ENCODE data around the gene LHX3. TPM values are rescaled to one million over a fixed set of nuclear protein-coding genes. Genes with fewer than 3 reads are reported as not detected.

Gene LHX3
- total RNA-seq, 1 donor from 2014 or later, result not detected

DNA sequence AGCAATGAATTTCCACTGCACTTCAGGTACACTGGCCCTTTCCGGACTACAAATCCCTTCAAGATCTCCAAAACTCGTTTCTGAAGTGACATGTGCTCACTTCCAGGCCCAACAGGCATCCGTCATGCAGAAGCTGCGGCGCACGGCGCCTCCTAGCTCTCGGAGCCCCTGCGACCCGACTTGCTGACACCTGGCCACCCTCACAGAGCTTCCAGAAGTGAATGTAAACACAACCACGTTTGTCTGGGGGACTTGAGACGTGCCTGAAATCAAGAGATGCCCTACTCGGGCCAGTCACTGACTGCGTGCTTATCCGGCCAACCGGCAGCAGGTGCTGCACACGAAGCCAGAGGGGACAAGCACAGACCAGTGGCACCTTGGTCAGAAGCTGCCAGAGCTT lies 4.9 kb upstream of the LHX3 start:
- Mint-ChIP-seq H3K9me3 (ENCODE audit: unreplicated experiment) (no peaks in the 10 kb centered on the region), H3K27me3 (ENCODE audit: low read depth, unreplicated experiment) (peaks cover 12% of the 10 kb centered on the region), H3K4me1 (ENCODE audit: low read depth, unreplicated experiment) (peaks cover 4% of the 10 kb centered on the region), H3K27ac (ENCODE audit: unreplicated experiment) (no peak overlapping the region), H3K4me3 (ENCODE audit: unreplicated experiment) (no peak overlapping the region), H3K36me3 (ENCODE audit: low read depth, unreplicated experiment) (peaks cover 21% of the 10 kb centered on the region)
- Histone ChIP-seq H3K9me3 (ENCODE audit: insufficient read depth, low read depth, low read length) (no peaks in the 10 kb centered on the region), H3K27ac (ENCODE audit: low read depth, low read length) (no peak overlapping the region), H3K79me2 (ENCODE audit: insufficient read depth, low read length) (no peaks in the 10 kb centered on the region), H3K9ac (ENCODE audit: low read length) (no peak overlapping the region), H3K4me3 (ENCODE audit: insufficient read depth, low read depth, low read length) (no peak overlapping the region), H3K4me2 (ENCODE audit: low read length) (no peak overlapping the region), H3K36me3 (ENCODE audit: insufficient read depth, low read length) (peaks cover 3% of the 10 kb centered on the region), H4K20me1 (ENCODE audit: insufficient read depth, low read length) (peaks cover 25% of the 10 kb centered on the region), H3K4me1 (ENCODE audit: insufficient read depth, low read length) (no peaks in the 10 kb centered on the region), H3K27me3 (ENCODE audit: insufficient read depth, low read length) (peaks cover 4% of the 10 kb centered on the region), H2AFZ (ENCODE audit: low read depth, low read length) (no peak overlapping the region)
- no peak for FAIRE-seq
- no peak for DNase-seq (ENCODE audit: low read depth)
- TF ChIP-seq, protein P1, sequence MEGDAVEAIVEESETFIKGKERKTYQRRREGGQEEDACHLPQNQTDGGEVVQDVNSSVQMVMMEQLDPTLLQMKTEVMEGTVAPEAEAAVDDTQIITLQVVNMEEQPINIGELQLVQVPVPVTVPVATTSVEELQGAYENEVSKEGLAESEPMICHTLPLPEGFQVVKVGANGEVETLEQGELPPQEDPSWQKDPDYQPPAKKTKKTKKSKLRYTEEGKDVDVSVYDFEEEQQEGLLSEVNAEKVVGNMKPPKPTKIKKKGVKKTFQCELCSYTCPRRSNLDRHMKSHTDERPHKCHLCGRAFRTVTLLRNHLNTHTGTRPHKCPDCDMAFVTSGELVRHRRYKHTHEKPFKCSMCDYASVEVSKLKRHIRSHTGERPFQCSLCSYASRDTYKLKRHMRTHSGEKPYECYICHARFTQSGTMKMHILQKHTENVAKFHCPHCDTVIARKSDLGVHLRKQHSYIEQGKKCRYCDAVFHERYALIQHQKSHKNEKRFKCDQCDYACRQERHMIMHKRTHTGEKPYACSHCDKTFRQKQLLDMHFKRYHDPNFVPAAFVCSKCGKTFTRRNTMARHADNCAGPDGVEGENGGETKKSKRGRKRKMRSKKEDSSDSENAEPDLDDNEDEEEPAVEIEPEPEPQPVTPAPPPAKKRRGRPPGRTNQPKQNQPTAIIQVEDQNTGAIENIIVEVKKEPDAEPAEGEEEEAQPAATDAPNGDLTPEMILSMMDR (IDR thresholded peaks at IDR 0.05; ENCODE audit: insufficient read depth, low read depth, low read length), result no peak
- no peak for TF ChIP-seq EZH2 (IDR thresholded peaks at IDR 0.05; ENCODE audit: insufficient read depth, low read length)

DNA sequence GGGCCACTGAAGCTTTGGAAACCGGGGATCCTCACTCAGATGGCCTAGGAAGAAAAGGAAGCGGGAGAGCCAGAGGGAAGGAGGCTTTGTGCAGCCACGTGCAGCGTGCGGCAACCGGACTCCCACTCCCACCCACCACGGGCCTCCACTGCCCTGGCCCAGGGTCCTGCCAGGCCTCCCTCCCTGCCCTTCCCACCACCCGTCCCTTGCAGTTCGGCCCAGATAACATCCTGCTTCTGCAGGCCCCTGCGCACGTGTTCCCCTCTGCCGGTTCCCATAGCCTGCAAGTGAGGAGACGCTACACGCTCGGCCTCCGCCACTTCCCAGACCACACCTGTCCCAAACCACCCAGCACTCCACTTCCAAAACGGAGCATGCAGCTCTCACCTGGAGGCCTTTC lies 4.3 kb upstream of the LHX3 start:
- H3K4me2 ChIP-seq (ENCODE audit: low read length), result no peak overlapping the region
- Mint-ChIP-seq H3K9me3 (ENCODE audit: unreplicated experiment) (no peaks in the 10 kb centered on the region), H3K27ac (ENCODE audit: unreplicated experiment) (no peak overlapping the region), H3K36me3 (ENCODE audit: low read depth, unreplicated experiment) (peaks cover 20% of the 10 kb centered on the region), H3K4me3 (ENCODE audit: unreplicated experiment) (no peak overlapping the region), H3K27me3 (ENCODE audit: low read depth, unreplicated experiment) (peaks cover 15% of the 10 kb centered on the region), H3K4me1 (ENCODE audit: low read depth, unreplicated experiment) (peaks cover 4% of the 10 kb centered on the region)
- H3K27ac ChIP-seq (ENCODE audit: low read depth, low read length), result no peak overlapping the region
- DNase-seq (ENCODE audit: low read depth) (no peak), FAIRE-seq (no peak)
- no peaks in the 10 kb centered on the region for H3K79me2 ChIP-seq (ENCODE audit: insufficient read depth, low read length)
- TF ChIP-seq, protein P1 (IDR thresholded peaks at IDR 0.05; ENCODE audit: insufficient read depth, low read depth, low read length), result no peak
- TF ChIP-seq EZH2 (IDR thresholded peaks at IDR 0.05; ENCODE audit: insufficient read depth, low read length), result no peak
- H2AFZ ChIP-seq (ENCODE audit: low read depth, low read length), result no peak overlapping the region
- no peak overlapping the region for H3K4me3 ChIP-seq (ENCODE audit: insufficient read depth, low read depth, low read length)
- peaks cover 31% of the 10 kb centered on the region for H4K20me1 ChIP-seq (ENCODE audit: insufficient read depth, low read length)
- peaks cover 9% of the 10 kb centered on the region for H3K27me3 ChIP-seq (ENCODE audit: insufficient read depth, low read length)
- peaks cover 3% of the 10 kb centered on the region for H3K36me3 ChIP-seq (ENCODE audit: insufficient read depth, low read length)
- H3K4me1 ChIP-seq (ENCODE audit: insufficient read depth, low read length), result no peaks in the 10 kb centered on the region
- no peak overlapping the region for H3K9ac ChIP-seq (ENCODE audit: low read length)
- H3K9me3 ChIP-seq (ENCODE audit: insufficient read depth, low read depth, low read length), result no peaks in the 10 kb centered on the region

DNA sequence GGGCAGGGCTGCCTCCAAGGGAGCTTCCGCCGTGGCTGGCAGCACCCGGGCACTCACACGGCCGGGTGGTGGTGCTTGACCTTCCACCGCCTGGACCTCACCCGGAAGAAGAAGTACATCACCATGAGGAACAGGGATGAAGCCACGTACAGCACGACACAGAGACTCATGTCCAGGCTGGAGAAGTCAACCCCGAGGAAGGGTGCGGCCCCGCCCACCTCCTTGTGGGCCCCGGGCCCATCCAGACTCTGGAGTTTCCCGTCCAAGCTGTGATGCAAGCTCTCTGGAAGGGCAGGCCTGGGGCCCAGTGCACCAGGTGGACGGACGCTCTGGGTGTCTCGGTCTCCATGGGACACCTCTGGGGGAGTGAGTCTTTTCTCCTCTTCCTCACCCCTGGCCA lies 3.7 kb upstream of the LHX3 start:
- Histone ChIP-seq H3K27ac (ENCODE audit: low read depth, low read length) (no peak overlapping the region), H3K4me3 (ENCODE audit: insufficient read depth, low read depth, low read length) (no peak overlapping the region), H3K9me3 (ENCODE audit: insufficient read depth, low read depth, low read length) (no peaks in the 10 kb centered on the region), H3K4me1 (ENCODE audit: insufficient read depth, low read length) (no peaks in the 10 kb centered on the region), H2AFZ (ENCODE audit: low read depth, low read length) (no peak overlapping the region), H4K20me1 (ENCODE audit: insufficient read depth, low read length) (peaks cover 36% of the 10 kb centered on the region), H3K9ac (ENCODE audit: low read length) (no peak overlapping the region), H3K4me2 (ENCODE audit: low read length) (no peak overlapping the region), H3K79me2 (ENCODE audit: insufficient read depth, low read length) (no peaks in the 10 kb centered on the region), H3K36me3 (ENCODE audit: insufficient read depth, low read length) (no peaks in the 10 kb centered on the region), H3K27me3 (ENCODE audit: insufficient read depth, low read length) (peaks cover 15% of the 10 kb centered on the region)
- H3K36me3 Mint-ChIP-seq (ENCODE audit: low read depth, unreplicated experiment), result peaks cover 15% of the 10 kb centered on the region
- TF ChIP-seq EZH2 (IDR thresholded peaks at IDR 0.05; ENCODE audit: insufficient read depth, low read length), result no peak
- TF ChIP-seq, protein P1 (IDR thresholded peaks at IDR 0.05; ENCODE audit: insufficient read depth, low read depth, low read length), result no peak
- no peak for DNase-seq (ENCODE audit: low read depth)
- H3K27ac Mint-ChIP-seq (ENCODE audit: unreplicated experiment), result no peak overlapping the region
- H3K9me3 Mint-ChIP-seq (ENCODE audit: unreplicated experiment), result no peaks in the 10 kb centered on the region
- H3K4me3 Mint-ChIP-seq (ENCODE audit: unreplicated experiment), result no peak overlapping the region
- no peak for FAIRE-seq
- H3K4me1 Mint-ChIP-seq (ENCODE audit: low read depth, unreplicated experiment), result peaks cover 4% of the 10 kb centered on the region
- H3K27me3 Mint-ChIP-seq (ENCODE audit: low read depth, unreplicated experiment), result peaks cover 19% of the 10 kb centered on the region
